Mucosa of rectum (tissue), 2 donors: ENCODE data around the gene QDPR.

Source experiments
- H3K27ac ChIP-seq, 2 donors: one replicate each; pipeline ENCODE4 v1.7.0; 2013; ENCODE audit warnings: inconsistent platforms in 2 of 2, low read depth in 2 of 2, low read length in 2 of 2
- H3K27me3 ChIP-seq, 2 donors: one replicate each; pipeline ENCODE4 v1.7.0; 2013; ENCODE audit warnings: low read length in 2 of 2; ENCODE audit not compliant: control insufficient read depth in 2 of 2, insufficient read depth in 2 of 2
- H3K36me3 ChIP-seq, 2 donors: one replicate each; pipeline ENCODE4 v1.7.0; 2013; ENCODE audit warnings: low read length in 2 of 2; ENCODE audit not compliant: control insufficient read depth in 2 of 2, insufficient read depth in 2 of 2
- H3K4me1 ChIP-seq, 2 donors: one replicate each; pipeline ENCODE4 v1.7.0; 2013; ENCODE audit warnings: low read length in 2 of 2, mild to moderate bottlenecking in 1 of 2; ENCODE audit not compliant: control insufficient read depth in 2 of 2, insufficient read depth in 2 of 2
- H3K4me3 ChIP-seq, 2 donors: one replicate each; pipeline ENCODE4 v1.7.0; 2013; ENCODE audit warnings: low read length in 2 of 2
- H3K9ac ChIP-seq, 2 donors: one replicate each; pipeline ENCODE4 v1.7.0; 2013; ENCODE audit warnings: low read length in 2 of 2, low read depth in 1 of 2, mild to moderate bottlenecking in 1 of 2
- H3K9me3 ChIP-seq, 2 donors: one replicate each; pipeline ENCODE4 v1.7.0; 2013; ENCODE audit warnings: low read length in 2 of 2; ENCODE audit not compliant: control insufficient read depth in 2 of 2
- donor health status: healthy.
- donor health status: Normal muscosa, but diverticular disease.

QDPR gene

GRCh38 chr4:17531538-17532285 is 19.8 kb upstream of the QDPR start:
- Histone ChIP-seq H3K27me3 (no peaks in the 10 kb centered on the region), H3K9ac (no peak overlapping the region), H3K9me3 (no peaks in the 10 kb centered on the region), H3K27ac (no peak overlapping the region), H3K4me1 (no peaks in the 10 kb centered on the region), H3K4me3 (no peak overlapping the region), H3K36me3 (no peaks in the 10 kb centered on the region)

DNA sequence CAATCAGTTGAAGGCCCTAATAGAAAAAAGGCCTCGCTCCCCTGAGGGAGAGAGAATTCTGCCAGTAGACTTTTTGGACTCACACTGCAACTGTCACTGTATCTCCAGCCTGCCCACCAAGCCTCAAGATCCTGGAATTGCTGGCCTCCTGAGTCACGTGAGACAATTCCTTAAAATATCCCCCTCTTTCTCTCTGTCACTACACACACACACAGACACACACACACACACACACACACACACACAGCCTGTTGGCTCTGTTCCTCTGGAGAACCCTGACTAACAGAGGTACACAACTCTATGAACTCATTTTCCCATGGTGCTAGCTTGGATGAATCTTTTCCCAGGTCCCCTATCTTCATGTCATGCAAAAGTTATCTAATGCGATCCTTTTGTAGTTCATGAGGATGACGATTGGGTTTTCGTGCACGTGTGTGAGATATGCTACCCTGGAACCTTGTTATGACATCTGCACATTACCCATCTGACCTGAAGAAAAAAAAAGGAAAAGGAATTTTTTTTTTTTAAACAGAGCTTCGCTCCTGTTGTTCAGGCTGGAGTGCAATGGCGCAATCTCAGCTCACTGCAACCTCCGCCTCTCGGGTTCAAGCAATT is 16.8 kb upstream of the QDPR start:
- no peaks in the 10 kb centered on the region for H3K4me1 ChIP-seq
- H3K27me3 ChIP-seq: no peaks in the 10 kb centered on the region
- H3K4me3 ChIP-seq: no peak overlapping the region
- no peaks in the 10 kb centered on the region for H3K9me3 ChIP-seq
- no peak overlapping the region for H3K27ac ChIP-seq
- H3K9ac ChIP-seq: no peak overlapping the region
- H3K36me3 ChIP-seq: no peaks in the 10 kb centered on the region

- no peaks in the 10 kb centered on the region for H3K27me3 ChIP-seq
- no peaks in the 10 kb centered on the region for H3K36me3 ChIP-seq
- no peaks in the 10 kb centered on the region for H3K9me3 ChIP-seq
- H3K4me1 ChIP-seq: no peaks in the 10 kb centered on the region
- H3K4me3 ChIP-seq: no peak overlapping the region
- H3K9ac ChIP-seq: no peak overlapping the region
- H3K27ac ChIP-seq: no peak overlapping the region
These were observed 15.0 kb upstream of the QDPR start for GRCh38 chr4:17526695-17527477.

- H3K4me3 ChIP-seq: no peak overlapping the region
- H3K36me3 ChIP-seq: no peaks in the 10 kb centered on the region
- no peak overlapping the region for H3K27ac ChIP-seq
- no peaks in the 10 kb centered on the region for H3K9me3 ChIP-seq
- no peaks in the 10 kb centered on the region for H3K4me1 ChIP-seq
- H3K27me3 ChIP-seq: no peaks in the 10 kb centered on the region
- no peak overlapping the region for H3K9ac ChIP-seq
These were observed 11.8 kb upstream of the QDPR start for GRCh38 chr4:17523662-17524061.

DNA sequence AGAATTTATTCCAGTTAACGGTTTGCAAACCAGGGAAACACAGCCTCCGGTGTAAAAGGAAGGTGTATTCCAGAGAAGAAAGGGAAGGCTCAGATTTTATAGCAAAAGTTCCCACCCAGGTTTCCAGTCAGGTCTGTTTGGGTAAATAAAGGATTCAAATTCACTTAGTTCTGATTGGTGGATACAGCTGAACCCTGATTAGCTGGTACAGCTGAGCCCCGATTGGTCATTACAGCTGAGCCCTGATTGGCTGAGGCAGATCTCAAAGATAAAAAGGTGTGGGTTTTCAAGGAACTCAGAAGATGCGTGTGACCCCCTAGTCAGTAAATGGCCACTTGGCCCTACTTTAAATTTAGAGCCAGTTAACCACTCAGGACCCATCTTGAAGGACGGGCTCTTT is 9.7 kb upstream of the QDPR start:
- no peak overlapping the region for H3K9ac ChIP-seq
- no peaks in the 10 kb centered on the region for H3K36me3 ChIP-seq
- H3K4me3 ChIP-seq: no peak overlapping the region
- no peak overlapping the region for H3K27ac ChIP-seq
- H3K9me3 ChIP-seq: no peaks in the 10 kb centered on the region
- H3K27me3 ChIP-seq: no peaks in the 10 kb centered on the region
- no peaks in the 10 kb centered on the region for H3K4me1 ChIP-seq

GRCh38 chr4:17517664-17518063 is 5.8 kb upstream of the QDPR start:
- no peaks in the 10 kb centered on the region for H3K9me3 ChIP-seq
- H3K27me3 ChIP-seq: no peaks in the 10 kb centered on the region
- no peaks in the 10 kb centered on the region for H3K36me3 ChIP-seq
- no peak overlapping the region for H3K4me3 ChIP-seq
- no peaks in the 10 kb centered on the region for H3K4me1 ChIP-seq
- H3K9ac ChIP-seq: no peak overlapping the region
- no peak overlapping the region for H3K27ac ChIP-seq

DNA sequence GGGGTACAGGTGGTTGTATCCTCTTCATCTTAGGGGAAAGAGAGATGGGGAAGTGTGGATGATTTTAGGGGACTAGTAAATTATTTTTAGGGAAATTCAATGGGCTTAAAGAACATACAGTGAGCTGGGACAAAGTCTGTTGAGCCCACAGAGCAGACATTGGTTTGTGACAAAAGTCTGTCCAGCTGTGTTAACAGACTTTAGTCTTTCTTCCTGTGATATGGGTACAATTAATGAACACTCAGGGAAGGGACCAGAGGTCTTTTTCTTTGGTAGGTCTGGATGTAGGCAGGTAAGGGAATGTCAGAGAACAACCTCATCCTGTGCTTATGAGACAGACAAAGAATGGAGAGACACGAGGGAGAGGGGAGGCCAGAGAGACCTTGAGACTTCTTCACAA is 5.1 kb upstream of the QDPR start:
- Histone ChIP-seq H3K27me3 (no peaks in the 10 kb centered on the region), H3K4me1 (peaks cover 0 to 5% of the 10 kb centered on the region in 2 donors), H3K4me3 (no peak overlapping the region), H3K36me3 (no peaks in the 10 kb centered on the region), H3K9ac (no peak overlapping the region), H3K27ac (no peak overlapping the region), H3K9me3 (no peaks in the 10 kb centered on the region)

- Histone ChIP-seq H3K27me3 (no peaks in the 10 kb centered on the region), H3K36me3 (no peaks in the 10 kb centered on the region), H3K9me3 (no peaks in the 10 kb centered on the region), H3K9ac (no peak overlapping the region), H3K4me1 (peaks cover under 1 to 5% of the 10 kb centered on the region in 2 donors), H3K27ac (no peak overlapping the region), H3K4me3 (no peak overlapping the region)
These were observed 3.8 kb upstream of the QDPR start for GRCh38 chr4:17515445-17516407.

DNA sequence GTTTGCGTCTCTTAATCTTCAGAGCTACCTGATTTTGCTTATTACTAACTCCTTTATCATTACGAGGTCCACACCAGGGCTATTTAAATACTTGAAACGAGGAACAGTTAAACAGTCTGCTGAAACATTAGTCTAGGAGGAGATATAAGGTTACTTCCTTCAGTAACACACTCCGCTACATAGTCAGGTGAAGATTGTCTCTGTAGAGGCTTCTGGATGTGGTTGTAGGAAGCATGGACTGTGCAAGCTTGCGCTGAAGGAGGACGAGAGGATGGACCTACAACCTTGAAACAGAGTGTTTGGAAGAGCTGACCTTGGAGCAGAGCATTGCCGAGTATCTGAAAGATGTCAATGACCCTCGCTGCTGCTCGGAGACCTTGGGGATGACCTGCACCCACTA is 3.0 kb upstream of the QDPR start, which contains the start of gene CLRN2:
Gene CLRN2 (plus strand): TSS at position 301 of the 400 bp plus-strand sequence. CDS start 102 bp downstream, outside the sequence.
- no peaks in the 10 kb centered on the region for H3K36me3 ChIP-seq
- peaks cover 3 to 5% of the 10 kb centered on the region in 2 donors for H3K4me1 ChIP-seq
- no peak within 1 kb of the TSS for H3K27ac ChIP-seq
- H3K9ac ChIP-seq: no peak within 1 kb of the TSS
- H3K27me3 ChIP-seq: no peaks in the 10 kb centered on the region
- no peak within 1 kb of the TSS for H3K4me3 ChIP-seq
- H3K9me3 ChIP-seq: no peaks in the 10 kb centered on the region
